HG03025 (cell line): ENCODE data around the gene ROS1.
"Not testable (repeated sequence)": the region's sequence is repeated elsewhere in the genome, so short reads cannot be mapped to it uniquely, and the experiment has no call there.

Experiments
- ATAC-seq: cut with Tn5 transposase; IDR thresholded peaks from one replicate; pipeline ENCODE4 v1.9.1; 2021; ENCODE audit warnings: mild to moderate bottlenecking, moderate library complexity; ENCODE audit not compliant: unreplicated experiment, low FRiP score

Gene ROS1

GRCh38 chr6:117387454-117387974 is 38.2 kb downstream of the ROS1 start:
- ATAC-seq = no peak

- ATAC-seq = no peak
These were observed 41.1 kb downstream of the ROS1 start for GRCh38 chr6:117384659-117385058.

DNA sequence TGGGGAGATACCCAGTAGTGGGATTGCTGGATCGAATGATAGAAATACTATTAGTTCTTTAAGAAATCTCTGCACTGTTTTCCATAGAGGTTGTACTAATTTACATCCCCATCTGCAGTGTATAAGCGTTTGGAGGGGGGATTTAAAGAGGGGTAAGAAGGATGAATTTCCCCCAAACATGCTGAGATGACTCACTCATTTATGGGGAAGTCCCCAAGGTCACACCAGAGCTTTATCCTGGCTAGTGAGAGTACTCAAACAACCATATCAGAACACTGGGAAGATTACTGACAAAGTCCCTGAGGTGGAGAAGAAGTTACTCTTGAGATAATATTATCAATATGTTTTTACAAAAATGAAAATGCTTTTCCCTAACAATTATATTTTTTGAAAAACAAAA is 44.0 kb downstream of the ROS1 start:
- ATAC-seq = no peak

DNA sequence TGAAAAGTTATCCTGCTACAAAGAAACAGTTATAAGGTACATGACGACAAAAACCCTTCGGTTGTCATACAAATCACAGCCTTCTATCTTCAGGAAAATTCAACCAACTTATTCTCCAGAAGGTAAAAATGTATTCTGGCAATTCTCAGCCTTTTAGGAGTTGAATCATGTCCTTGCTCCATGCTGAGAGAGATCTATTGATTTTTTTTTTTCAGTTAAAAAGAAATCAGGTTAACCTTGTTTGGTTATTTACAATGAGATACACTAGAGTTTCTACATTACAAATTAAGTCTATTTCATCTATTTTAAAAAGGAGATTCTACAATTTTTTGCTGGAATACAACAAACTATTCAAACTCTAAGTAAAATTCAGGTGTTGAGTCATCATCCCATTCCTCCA is 45.4 kb downstream of the ROS1 start:
- no peak for ATAC-seq

GRCh38 chr6:117375446-117375845 is 50.3 kb downstream of the ROS1 start:
- ATAC-seq = no peak

DNA sequence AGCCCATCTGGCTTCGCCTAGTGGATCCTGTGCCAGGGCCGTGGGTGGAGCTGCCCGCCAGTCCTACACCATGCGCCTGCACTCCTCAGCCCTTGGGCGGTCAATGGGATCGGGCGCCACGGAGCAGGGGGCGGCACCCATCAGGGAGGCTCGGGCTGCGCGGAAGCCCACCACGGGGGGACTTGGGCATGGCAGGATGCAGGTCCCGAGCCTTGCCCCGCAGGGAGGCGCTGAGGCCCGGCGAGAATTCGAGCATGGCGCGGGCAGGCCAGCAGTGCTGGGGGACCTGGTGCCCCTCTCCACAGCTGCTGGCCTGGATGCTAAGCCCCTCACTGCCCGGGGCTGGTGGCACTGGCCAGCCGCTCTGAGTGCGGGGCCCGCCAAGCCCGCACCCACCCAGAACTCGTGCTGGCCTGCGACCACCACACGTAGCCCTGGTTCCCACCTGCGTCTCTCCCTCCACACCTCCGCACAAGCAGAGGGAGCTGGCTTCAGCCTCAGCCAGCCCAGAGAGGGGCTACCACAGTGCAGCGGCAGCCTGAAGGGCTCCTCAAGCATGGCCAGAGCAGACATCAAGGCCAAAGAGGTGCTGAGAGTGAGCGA is 52.4 kb downstream of the ROS1 start:
- no peak for ATAC-seq

DNA sequence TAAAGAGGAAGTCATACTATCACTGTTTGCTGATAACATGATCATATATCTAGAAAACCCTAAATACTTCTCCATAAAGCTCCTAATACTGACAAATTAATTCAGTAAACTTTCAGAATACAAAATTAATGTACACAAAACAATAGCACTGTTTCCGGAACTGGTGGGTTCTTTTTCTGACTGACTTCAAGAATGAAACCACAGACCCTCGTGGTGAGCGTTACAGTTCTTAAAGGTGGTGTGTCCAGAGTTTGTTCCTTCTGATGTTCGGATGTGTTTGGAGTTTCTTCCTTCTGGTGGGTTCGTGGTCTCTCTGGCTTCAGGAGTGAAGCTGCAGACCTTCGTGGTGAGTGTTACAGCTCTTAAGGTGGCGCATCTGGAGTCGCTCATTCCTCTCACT is 53.5 kb downstream of the ROS1 start:
- ATAC-seq = not testable (repeated sequence)

- ATAC-seq = no peak
These were observed 54.2 kb downstream of the ROS1 start for GRCh38 chr6:117371492-117371891.

GRCh38 chr6:117359581-117359980 is 66.2 kb downstream of the ROS1 start:
- ATAC-seq = no peak

GRCh38 chr6:117354671-117355070 is 71.1 kb downstream of the ROS1 start:
- ATAC-seq = no peak

- no peak for ATAC-seq
These were observed 73.2 kb downstream of the ROS1 start for GRCh38 chr6:117352466-117353081.

GRCh38 chr6:117351521-117351920 is 74.2 kb downstream of the ROS1 start:
- ATAC-seq = no peak

- ATAC-seq = no peak
These were observed 79.4 kb downstream of the ROS1 start for GRCh38 chr6:117346142-117346930.

- ATAC-seq = no peak
These were observed 80.5 kb downstream of the ROS1 start for GRCh38 chr6:117345292-117345610.

DNA sequence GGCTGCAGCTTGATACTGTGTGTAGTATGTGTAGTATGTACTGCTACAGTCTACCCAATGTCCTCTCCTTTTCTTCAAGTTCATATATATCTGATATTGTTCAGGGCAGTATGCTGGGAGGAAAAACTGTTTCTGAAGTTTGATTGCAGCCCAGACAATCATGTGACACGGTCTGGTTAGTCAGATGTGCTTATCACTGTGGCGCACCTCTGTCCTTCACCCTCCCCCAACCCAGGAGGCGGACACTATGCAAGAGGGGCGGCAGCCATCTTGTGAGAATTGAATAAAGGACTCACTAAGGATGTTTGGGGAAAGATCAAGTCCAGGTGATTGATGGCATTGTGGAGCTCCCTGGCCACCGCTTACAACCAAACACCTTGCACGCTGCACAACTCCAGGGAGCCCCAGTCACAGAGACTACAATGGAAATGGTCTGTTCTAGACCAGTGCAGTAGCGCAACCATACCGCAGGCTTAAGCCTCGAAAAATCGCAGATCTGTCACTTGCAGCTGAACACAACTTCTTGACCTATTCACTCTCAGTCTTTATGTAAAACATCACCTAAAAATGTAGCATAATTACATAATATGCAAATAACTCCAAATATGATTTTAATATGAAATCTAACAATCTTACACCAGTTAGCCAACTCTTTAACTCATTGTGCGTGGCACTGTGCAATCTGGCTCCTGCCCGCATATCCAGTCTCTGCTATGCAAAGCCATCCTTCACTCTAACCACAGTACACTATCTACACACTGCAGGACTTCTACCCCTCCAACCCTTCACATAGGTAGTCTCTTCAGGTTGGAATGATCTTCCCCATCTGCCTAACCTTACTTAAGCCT is 81.1 kb downstream of the ROS1 start:
- no peak for ATAC-seq

DNA sequence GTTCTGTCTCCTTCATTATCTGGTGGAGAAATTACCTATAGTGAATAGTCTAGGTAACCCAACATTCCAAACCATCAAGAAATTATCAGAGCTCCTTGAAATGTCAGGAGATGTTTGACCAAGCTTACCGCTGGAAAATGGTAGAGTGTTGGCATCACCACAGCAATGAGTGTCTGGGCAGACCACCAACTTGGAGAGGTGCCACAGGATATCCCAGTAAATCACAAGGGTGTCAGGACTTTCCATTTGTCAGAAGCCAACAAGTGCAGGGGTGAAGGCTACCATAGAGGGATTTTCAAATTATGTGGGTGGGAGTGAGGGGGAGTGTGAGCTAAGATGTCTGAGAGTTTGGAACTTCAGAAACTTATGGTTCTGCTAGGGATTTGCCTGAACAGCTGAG is 87.2 kb downstream of the ROS1 start:
- ATAC-seq = no peak

GRCh38 chr6:117329926-117330325 is 95.8 kb downstream of the ROS1 start:
- ATAC-seq = no peak

- ATAC-seq = no peak
These were observed 97.2 kb downstream of the ROS1 start for GRCh38 chr6:117328500-117328899.

GRCh38 chr6:117328005-117328389 is 97.7 kb downstream of the ROS1 start:
- no peak for ATAC-seq

- ATAC-seq = no peak
These were observed 98.4 kb downstream of the ROS1 start for GRCh38 chr6:117327149-117328004.
